MG63 (cell line): Measurements from ENCODE around the gene PMM2. TPM values are rescaled to one million over a fixed set of nuclear protein-coding genes. Genes with fewer than 3 reads are reported as not detected.
A peak's percentile ranks its signal among the peaks of the same experiment; 100 is the strongest.
"Not testable (repeated sequence)": the region's sequence is repeated elsewhere in the genome, so short reads cannot be mapped to it uniquely, and the experiment has no call there.

ENCODE experiments used
- DNase-seq: peaks from one replicate; pipeline ENCODE4 v3.0.0-alpha.2; 2020
- H3K27me3 ChIP-seq: fragments of 250-450 bp; sonication (Bioruptor Pico); 2 replicates; pipeline ENCODE4 v1.5.1; 2020; ENCODE audit warnings: mild to moderate bottlenecking, moderate library complexity
- H3K36me3 ChIP-seq: fragments of 250-450 bp; sonication (Bioruptor Pico); 2 replicates; pipeline ENCODE4 v1.5.1; 2020; ENCODE audit warnings: mild to moderate bottlenecking, moderate library complexity
- H3K4me3 ChIP-seq: fragments of 250-450 bp; sonication (Bioruptor Pico); 2 replicates; pipeline ENCODE4 v1.5.1; 2020; ENCODE audit warnings: mild to moderate bottlenecking, moderate library complexity
- H3K9me3 ChIP-seq: fragments of 250-450 bp; sonication (Bioruptor Pico); 2 replicates; pipeline ENCODE4 v1.5.1; 2020; ENCODE audit warnings: mild to moderate bottlenecking, moderate library complexity
- total RNA-seq: library from RNA; depleted of rRNA; stranded (reverse); fragments of >200 nt; shearing (Covaris generic); gene quantifications from 2 replicates; pipeline ENCODE4 v1.2.3, GENCODE V29; 2014; ENCODE audit warnings: low replicate concordance; rRNA removed

Gene PMM2
- 45.8 and 53.1 TPM in 2 replicates for total RNA-seq

DNA sequence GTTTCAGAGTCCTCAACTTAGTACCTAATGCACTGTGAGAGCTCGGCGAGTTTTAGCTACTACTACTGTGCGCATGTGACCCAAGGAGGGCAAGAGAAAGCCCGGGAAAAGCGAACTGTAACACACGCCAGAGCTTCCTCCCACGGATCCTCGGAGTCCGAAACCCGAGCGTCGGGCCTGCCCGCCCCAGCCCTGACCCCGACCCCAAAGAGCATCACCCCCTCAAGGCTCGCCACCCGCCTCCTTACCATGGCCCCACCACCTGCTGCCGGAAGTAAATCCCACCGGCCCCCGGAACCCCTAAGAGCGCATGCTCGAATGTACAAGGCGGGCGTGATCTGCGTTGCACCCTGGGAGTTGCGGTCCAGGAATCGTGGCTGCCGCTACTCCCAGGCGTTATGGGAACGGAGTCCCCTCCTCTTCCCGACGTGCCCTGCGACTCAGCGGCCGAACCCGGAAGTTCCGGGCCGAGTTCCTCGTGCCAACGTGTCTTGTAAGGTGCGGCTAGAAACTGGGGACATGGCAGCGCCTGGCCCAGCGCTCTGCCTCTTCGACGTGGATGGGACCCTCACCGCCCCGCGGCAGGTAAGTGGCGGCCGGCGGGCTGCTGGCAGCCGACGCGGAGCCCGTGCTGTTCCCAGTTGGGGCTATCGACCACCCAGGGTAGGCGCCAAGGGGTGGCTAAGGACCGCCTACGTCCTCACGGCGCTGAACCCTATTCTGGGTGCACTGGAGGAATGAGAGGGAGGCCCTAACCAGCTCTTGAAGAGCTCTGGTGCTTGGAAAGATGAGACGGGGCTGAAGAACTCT, at the start of gene PMM2, which contains the start of gene TMEM186:
Gene PMM2 (plus strand): TSS at position 476 of the 810 bp plus-strand sequence. CDS start 44 bp downstream, at position 520.
Gene TMEM186 (minus strand): TSS at position 276 of the 810 bp plus-strand sequence. CDS start 25 bp downstream, at position 251.
- no peaks in the 10 kb centered on the region for H3K27me3 ChIP-seq
- DNase-seq = peak; percentile 98
- peak within 1 kb of the TSS; percentile 98 for H3K4me3 ChIP-seq
- peaks cover 61% of the 10 kb centered on the region for H3K36me3 ChIP-seq
- no peaks in the 10 kb centered on the region for H3K9me3 ChIP-seq

DNA sequence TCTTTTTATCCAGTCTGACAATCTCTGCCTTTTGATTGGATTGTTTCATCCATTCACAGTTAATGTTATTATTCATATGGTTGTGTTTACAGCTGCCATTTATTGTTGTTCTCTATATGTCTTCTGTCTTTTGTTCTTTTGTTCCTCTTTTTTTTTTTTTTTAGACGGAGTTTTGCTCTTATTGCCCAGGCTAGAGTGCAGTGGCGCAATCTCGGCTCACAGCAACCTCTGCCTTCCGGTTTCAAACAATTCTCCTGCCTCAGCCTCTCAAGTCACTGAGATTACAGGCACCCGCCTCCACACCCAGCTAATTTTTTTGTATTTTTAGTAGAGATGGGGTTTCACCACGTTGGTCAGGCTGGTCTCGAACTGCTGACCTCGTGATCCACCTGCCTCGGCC, 48.7 kb upstream of the PMM2 start:
- H3K4me3 ChIP-seq, DNase-seq, H3K27me3 ChIP-seq, H3K36me3 ChIP-seq, H3K9me3 ChIP-seq: not testable (repeated sequence)

DNA sequence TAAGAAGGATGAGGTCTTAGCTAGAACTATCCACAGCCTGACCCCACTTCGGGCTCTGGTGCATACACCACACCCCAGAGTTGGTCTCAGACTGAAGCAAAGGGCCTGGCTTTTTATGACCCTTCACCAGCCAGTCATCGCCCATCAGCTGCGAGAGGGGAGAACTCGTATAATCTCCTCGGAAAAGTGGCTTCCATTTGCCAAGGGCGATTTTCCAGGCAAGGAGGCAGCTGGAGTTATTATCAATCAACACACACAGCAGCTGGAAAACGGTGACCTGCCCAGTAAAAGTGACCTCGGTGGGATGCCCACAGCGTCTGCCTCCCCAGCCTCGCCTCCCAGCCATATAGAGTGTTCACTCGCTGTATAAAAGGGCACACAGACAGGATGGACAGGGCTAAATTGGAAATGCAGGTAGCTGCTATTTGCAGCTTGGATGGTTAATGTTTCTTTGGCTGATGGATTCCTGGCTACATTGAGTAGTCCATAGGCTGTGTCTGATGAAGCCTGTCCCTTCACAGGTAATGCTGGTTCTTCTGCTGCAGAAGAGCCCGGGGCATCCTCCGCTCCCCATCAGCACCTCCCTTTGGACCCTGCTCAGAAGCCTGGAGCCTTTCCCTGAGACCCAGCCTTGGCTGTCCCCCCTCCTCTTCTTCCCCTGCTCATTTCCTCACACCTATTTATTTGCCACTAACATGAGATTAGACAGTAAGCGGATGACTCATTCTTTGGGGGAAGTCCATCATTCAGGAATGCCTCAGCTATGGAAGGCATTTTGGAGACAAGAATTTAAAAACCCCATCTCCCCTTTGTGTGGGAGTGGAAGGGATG, 45.9 kb upstream of the PMM2 start:
- peak; percentile 21 for DNase-seq
- H3K36me3 ChIP-seq = no peaks in the 10 kb centered on the region
- H3K27me3 ChIP-seq = no peaks in the 10 kb centered on the region; the same call in 1 of the 2 replicates
- H3K4me3 ChIP-seq = no peak overlapping the region
- no peaks in the 10 kb centered on the region for H3K9me3 ChIP-seq

DNA sequence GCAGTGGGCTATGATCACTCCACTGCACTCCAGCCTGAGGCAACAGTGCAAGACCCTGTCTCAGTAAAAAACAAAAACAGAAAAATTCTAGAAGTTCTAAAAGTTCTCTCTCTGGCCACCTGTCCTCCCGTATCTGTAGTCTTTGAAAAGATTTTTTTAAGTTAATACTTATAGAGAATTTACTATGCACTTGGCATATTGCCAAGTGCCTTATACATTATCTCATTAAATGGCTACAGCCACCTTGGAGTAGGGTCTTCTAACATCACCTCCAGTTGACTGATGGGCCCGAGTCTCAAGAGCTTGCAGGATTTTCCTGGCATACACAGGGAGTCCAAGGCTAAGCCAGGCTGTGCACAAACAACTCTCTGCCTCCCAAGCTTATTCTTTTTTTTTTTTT, 44.9 kb upstream of the PMM2 start:
- H3K4me3 ChIP-seq = no peak overlapping the region
- H3K9me3 ChIP-seq = no peaks in the 10 kb centered on the region
- no peak for DNase-seq
- H3K27me3 ChIP-seq = peaks cover 2% of the 10 kb centered on the region
- no peaks in the 10 kb centered on the region for H3K36me3 ChIP-seq

DNA sequence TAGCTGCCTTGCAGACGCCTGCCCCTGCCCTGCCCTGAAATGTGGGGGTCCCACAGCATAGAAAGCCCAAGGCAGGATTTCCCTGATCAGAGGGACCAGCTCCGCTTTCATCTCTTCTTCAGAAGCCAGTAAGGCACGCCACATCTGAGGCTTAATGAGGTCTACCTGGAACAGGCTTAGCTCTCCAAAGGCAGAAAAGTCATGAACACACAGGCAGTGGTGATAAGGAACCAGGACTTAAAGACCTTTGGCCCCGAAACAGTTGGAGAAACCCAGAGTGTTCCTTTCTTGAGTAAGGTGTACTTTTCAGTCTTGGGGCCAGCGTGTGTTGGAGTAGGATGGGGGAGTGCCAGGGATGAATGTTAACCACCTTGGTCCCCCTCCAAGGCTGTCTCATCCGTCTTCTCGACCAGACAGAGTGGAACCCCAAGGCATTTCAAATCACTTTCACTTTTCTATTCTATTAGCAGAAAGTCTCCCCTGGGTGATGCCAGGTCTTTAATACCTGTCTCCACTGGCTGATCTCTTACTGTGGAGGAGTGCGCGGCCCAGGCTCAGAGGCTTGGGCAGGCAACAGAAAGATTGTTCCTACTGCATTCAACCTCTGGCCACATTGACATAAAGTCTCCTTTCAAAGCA, 44.1 kb upstream of the PMM2 start:
- Histone ChIP-seq H3K36me3 (no peaks in the 10 kb centered on the region), H3K27me3 (peaks cover 5% of the 10 kb centered on the region), H3K4me3 (no peak overlapping the region), H3K9me3 (no peaks in the 10 kb centered on the region)
- no peak for DNase-seq

DNA sequence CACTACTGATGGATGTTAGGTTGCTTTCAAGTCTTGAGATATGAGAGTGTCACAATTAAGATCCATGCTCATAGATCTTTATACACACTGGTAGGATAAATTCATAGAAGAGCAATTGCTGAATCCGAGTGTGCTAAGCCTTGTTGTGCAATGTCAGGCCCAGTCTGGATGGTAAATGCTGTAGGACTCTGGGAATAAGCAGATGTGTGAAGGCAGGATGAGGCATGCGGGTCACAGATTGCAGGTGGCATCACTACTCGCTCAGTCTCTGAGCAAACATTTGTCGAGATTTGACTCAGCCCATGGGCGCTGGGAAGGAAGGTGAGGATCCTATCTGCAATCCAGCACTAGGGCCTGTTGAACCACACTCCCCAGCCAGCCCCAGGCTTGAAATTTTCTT, 40.9 kb upstream of the PMM2 start:
- Histone ChIP-seq H3K4me3 (no peak overlapping the region), H3K9me3 (no peaks in the 10 kb centered on the region), H3K36me3 (no peaks in the 10 kb centered on the region), H3K27me3 (peaks cover 5% of the 10 kb centered on the region)
- no peak for DNase-seq

DNA sequence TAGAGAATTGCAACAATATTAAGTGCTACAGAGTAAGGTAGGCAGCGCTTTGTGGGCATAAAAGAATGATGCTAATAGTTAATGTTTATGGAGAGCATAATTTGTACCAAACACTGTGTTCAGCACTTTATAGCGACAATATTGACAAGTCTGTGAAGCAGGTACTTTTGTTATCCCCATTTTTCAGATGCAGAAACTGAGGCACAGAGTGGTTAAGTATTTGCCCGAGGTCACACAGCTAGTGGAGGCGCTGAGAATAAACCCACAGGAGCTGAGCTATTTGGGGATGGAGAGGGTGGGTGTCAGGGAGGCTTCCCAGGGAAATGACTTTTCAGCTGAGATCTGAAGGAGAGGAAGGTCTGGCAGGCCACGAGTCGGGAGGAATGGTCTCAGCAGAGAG, 39.6 kb upstream of the PMM2 start:
- Histone ChIP-seq H3K9me3 (no peaks in the 10 kb centered on the region), H3K4me3 (no peak overlapping the region), H3K36me3 (no peaks in the 10 kb centered on the region), H3K27me3 (peaks cover 5% of the 10 kb centered on the region)
- DNase-seq = no peak

DNA sequence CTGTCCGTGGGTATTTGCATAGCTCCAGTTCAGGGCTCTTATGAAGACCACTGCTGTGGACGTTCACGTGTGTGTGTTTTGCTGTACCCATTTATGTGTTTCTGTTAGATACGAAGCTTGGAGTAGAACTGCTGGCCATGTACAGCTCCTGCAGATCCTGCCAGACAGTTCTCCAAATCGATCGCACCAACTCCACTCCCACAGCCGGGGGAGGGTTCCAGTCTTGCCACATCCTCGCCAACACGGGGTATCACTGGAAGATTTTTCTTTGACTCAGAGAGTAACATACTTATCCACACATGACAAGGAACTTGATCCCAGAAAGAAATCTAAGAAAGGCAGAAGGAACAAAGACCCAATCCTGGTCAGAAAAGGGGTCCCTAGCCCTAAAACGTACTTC, 37.6 kb upstream of the PMM2 start:
- no peak overlapping the region for H3K4me3 ChIP-seq

DNA sequence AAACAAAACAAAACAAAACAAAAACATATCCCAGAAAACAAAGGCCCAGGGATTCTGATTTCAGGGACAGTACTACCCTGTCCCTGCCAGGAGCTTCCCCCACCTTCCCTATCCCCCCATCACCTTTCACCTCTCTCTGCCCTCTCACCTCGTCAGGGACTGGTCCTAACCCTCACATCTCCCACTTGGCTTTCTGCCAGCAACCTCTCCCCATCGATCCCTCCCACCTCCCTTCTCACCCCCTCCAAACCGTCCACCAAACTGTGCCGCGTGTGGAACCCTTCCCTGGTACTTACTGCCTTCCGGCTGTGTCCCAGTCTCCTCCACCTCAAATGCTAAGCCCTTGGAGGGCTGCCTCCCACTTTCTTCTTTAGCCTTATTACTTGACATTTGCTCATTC, 36.6 kb upstream of the PMM2 start:
- DNase-seq = no peak
- Histone ChIP-seq H3K27me3 (peaks cover 5% of the 10 kb centered on the region), H3K9me3 (no peaks in the 10 kb centered on the region), H3K36me3 (no peaks in the 10 kb centered on the region), H3K4me3 (no peak overlapping the region)

More for the DNA sequence above, 37.6 kb upstream of the PMM2 start:
- DNase-seq = no peak
- Histone ChIP-seq H3K9me3 (no peaks in the 10 kb centered on the region), H3K27me3 (peaks cover 5% of the 10 kb centered on the region), H3K36me3 (no peaks in the 10 kb centered on the region)

DNA sequence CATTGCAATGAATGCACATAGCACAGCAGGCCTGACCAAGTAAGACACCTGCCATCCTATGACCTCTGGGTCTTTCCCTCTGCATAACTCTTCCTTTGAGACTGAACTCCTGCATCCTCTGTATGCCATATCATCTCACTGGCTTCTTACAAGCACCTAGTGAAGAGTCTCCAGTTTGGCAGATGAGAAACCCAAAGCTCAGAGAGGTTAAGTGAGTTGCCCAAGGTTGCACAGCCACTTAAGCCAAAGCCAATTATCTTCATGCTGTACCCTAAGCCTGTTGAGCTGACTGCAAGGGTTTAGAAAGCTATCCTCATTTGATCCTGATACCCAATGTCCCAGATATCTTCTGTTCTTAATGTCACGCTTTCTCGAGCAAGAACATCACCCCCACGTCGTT, 35.4 kb upstream of the PMM2 start:
- H3K27me3 ChIP-seq = peaks cover 5% of the 10 kb centered on the region
- no peaks in the 10 kb centered on the region for H3K36me3 ChIP-seq
- no peak overlapping the region for H3K4me3 ChIP-seq
- no peaks in the 10 kb centered on the region for H3K9me3 ChIP-seq
- DNase-seq = no peak

DNA sequence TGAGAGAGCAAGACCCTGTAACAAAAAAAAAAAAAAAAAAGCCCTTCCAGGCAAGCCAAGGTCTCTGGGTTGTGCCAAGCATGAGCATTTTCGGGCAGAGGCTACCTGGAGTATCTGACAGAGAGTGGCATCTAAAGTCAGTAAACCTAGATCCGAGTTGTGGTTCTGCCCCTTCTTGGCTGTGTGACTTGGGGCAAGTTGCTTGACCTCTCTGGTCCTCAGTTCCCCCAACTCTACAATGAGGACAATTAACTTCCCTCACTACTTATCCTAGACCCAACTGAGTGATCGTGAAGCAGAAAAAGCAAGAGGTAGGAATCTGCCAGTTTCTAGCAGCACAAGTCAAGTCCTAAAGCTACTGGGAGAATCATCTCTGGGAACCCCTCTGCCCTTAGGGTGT, 34.6 kb upstream of the PMM2 start:
- Histone ChIP-seq H3K36me3 (no peaks in the 10 kb centered on the region), H3K4me3 (no peak overlapping the region), H3K27me3 (peaks cover under 1% of the 10 kb centered on the region; the same call in 1 of the 2 replicates), H3K9me3 (no peaks in the 10 kb centered on the region)
- DNase-seq = no peak

DNA sequence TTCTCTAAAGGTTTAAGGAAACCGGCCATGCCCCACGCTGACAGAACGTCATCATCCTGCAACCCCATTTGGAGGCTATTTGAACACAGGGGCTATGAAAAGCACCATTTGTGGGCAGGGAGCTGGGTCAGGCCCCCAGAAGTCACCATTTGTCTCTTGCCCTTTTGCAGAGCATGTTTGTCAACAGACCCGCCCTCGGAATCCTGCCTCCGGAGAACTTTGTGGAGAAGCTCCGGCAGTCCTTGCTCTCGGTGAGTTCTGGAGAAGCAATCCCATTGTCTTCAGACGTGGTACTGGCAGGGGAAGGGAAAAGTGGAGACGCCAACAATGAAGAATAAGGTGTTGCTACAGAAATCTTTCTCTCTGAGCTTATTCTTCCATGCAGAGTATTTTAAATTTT, 33.7 kb upstream of the PMM2 start:
- no peaks in the 10 kb centered on the region for H3K9me3 ChIP-seq
- no peaks in the 10 kb centered on the region for H3K27me3 ChIP-seq
- DNase-seq = no peak
- H3K4me3 ChIP-seq = no peak overlapping the region
- no peaks in the 10 kb centered on the region for H3K36me3 ChIP-seq

DNA sequence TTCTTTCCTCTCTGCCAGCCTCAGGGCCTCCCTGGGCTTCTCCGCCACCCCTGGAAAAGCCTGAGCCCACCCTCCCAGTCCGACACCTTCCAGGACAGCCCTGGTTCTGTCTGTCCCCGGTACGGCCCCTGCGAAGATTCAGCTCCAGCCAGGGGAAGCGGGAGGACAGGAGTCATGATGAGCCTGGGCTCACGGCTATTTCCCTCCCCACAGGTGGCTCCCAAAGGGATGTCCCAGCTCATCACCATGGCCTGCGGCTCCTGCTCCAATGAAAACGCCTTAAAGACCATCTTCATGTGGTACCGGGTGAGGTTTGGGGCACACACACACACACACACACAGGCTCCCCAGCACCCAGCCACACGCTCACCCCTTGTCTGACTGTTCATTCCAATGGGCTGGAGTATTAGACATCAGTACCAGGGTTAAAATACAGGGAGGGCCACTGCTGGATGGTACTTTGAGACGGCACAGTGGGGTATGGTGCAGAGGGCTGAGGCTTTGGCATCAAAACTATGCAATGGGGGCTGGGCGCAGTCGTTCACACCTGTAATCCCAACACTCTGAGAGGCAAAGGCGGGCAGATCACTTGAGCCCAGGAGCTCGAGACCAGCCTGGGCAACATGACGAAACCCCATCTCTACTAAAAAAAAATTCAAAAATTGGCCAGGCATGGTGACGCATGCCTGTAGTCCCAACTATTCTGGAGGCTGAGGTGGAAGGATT, 33.0 kb upstream of the PMM2 start:
- DNase-seq = no peak
- Histone ChIP-seq H3K27me3 (no peaks in the 10 kb centered on the region), H3K36me3 (no peaks in the 10 kb centered on the region), H3K4me3 (no peak overlapping the region), H3K9me3 (no peaks in the 10 kb centered on the region)

DNA sequence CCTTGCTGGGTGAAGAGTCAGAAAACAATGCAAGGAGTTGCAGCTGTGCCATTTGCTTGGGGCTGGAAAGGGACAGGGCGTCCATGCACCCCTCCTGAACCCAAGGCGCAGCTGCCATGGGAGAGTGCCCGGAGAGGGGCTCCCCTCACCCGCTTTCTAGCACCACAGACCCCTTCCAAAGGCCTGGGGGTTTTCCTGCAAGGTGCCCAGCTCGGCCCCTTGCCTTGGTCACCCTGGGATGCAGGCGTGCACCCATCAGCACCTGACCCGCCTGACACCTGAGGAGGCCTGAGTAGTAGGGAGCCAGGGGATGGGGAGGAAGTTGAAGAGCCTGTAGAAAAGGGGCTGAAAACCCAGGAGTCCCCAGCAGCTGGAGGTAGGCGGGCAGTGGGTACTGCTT, 30.5 kb upstream of the PMM2 start:
- Histone ChIP-seq H3K4me3 (no peak overlapping the region), H3K9me3 (no peaks in the 10 kb centered on the region)
- DNase-seq = no peak

DNA sequence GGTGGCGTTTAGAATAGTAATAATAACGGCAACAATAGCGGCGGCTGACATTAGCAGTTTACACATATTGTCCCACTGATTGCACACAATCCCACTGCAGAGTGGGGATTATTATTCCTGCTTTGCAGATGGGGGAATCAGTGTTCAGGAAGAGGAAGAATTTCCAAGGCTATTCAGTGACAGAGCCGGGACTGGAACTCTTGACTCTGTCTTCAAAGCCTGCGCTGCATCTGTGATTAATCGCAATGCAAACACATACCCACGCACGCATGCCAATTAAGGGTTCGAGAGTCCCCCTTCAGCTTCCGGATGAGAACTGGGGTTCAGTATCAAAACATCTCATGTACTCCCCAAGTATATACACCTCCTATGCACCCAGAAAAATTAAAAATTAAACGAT, 29.4 kb upstream of the PMM2 start:
- DNase-seq = no peak
- H3K36me3 ChIP-seq = no peaks in the 10 kb centered on the region
- H3K4me3 ChIP-seq = no peak overlapping the region
- H3K27me3 ChIP-seq = no peaks in the 10 kb centered on the region
- H3K9me3 ChIP-seq = no peaks in the 10 kb centered on the region

More for the DNA sequence above, 30.5 kb upstream of the PMM2 start:
- H3K36me3 ChIP-seq = no peaks in the 10 kb centered on the region
- no peaks in the 10 kb centered on the region for H3K27me3 ChIP-seq

DNA sequence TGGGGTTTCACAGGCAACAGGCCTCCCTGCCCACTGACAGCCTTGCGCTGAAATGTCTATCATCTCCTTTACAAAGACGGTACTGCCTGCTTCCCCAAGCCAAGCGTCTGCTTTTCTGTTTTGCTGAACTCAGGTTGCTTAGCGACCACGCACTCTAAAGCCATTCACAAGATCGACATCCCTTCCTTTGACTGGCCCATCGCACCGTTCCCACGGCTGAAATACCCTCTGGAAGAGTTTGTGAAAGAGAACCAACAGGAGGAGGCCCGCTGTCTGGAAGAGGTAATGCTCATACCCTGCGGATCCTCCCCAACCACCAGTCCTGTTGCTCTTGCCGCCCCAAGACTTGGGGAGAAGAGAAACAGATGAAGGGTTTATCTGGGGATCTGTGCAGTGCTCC, 28.9 kb upstream of the PMM2 start:
- Histone ChIP-seq H3K4me3 (no peak overlapping the region), H3K36me3 (no peaks in the 10 kb centered on the region), H3K9me3 (no peaks in the 10 kb centered on the region), H3K27me3 (no peaks in the 10 kb centered on the region)
- no peak for DNase-seq
